NCI-H187 treated with DMSO at 0.1 percent for 48 hours (cell line): Measurements from ENCODE around the gene EBI3.
"Not testable (repeated sequence)": the region's sequence is repeated elsewhere in the genome, so short reads cannot be mapped to it uniquely, and the experiment has no call there.

ENCODE experiments used
- DNase-seq: peaks from one replicate; lab custom pipeline; 2025; lab: John Stamatoyannopoulos, UW

The EBI3 gene

DNA sequence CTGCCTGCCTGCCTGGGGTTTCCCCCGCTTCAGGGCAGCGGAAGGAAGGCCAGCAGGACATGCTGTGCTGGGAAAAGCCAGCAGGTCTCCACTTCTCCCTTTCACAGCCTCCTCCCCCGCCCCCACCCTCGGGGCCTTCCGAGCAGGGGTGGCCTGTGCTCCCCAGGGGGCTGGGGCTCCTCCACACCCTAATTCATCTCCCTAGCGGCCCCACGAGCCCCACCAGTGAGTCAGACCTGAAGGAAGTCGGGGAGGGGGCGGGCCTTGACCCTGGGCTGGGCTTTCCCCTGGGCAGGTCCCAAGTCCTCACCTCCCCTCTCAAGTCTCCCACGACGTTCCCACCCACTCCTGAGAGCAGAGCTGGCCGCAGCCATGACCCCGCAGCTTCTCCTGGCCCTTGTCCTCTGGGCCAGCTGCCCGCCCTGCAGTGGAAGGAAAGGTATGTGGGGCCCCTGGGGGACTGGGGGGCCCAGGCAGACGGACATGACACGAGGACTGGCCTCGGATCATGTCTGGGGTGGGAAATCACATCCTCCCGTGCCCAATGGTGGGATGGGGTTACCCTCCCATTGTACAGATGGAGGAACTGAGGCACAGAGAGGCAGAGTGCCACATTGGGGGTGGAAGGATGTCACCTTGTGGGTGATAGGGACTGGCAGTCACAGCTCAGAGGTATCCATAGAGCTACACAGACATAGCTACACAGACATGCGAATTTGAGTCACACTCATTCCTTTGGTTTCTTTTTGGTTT, at the start of gene EBI3:
Gene EBI3 (plus strand): TSS at position 345 of the 753 bp plus-strand sequence. CDS start 28 bp downstream, at position 373.
- DNase-seq, result no peak

DNA sequence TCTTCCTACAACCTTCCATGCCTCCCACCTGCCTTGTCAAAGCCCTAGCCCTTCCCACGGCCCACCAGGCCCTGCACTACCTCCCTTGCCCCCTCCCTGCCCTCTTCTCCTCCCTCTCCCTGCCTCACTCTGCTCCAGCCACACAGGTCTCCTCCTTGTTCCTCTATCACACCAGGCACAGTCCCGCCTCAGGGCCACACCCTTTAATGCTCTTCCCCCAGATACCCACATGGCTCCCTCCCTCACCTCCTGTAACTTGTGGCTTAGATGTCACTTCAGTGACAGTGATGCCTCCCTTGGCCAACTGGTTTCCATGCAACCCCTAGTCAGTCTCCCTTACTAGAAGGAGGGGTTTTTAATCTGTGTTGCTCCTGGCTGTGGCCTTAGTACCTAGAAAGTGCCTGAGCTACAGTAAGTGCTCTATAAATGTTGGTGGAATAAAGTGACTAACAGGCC, 48.2 kb upstream of the EBI3 start:
- DNase-seq, result no peak

DNA sequence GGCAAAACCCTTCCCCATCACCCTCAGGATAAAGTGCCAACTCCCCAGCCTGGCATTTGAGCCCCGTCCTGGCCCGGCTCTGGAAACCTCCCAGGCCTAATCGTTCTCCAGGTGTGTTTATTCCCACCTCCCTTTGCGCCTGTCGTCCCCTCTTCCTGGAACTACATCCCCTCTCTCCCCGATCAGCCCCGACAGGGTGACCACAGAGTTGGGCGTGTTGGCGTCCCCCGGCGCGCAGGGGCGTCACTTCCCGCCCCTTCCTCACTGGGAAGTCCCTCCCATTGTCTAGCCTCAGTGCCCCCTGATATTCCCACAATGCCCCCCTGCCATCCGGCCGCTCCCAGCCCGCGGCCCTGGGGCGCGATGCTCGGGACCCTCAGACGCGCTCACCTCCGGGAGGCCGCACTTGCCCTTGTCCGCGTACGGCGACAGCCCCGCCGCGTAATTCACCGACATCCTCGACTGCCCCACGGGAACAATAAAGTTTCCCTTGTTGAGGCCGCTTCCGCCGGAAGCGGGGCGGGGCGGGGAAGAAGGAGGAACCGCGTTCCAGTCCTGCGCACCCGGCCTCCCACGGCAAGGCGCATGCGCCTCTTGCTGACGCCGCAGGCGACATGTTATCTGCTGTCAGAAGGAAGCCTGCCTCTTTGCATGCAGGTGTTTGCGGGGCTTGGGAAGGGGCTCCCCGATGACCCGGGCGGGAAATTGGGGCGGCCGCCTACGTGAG, 47.1 kb upstream of the EBI3 start, which contains the start of the genes ANKRD24 and SIRT6:
Gene ANKRD24 (plus strand): TSS at position 606 of the 727 bp plus-strand sequence. CDS start 3,737 bp downstream, outside the sequence.
Gene SIRT6 (minus strand): TSS at position 480 of the 727 bp plus-strand sequence. CDS start 24 bp downstream, at position 456.
- DNase-seq, result peak; percentile 74

DNA sequence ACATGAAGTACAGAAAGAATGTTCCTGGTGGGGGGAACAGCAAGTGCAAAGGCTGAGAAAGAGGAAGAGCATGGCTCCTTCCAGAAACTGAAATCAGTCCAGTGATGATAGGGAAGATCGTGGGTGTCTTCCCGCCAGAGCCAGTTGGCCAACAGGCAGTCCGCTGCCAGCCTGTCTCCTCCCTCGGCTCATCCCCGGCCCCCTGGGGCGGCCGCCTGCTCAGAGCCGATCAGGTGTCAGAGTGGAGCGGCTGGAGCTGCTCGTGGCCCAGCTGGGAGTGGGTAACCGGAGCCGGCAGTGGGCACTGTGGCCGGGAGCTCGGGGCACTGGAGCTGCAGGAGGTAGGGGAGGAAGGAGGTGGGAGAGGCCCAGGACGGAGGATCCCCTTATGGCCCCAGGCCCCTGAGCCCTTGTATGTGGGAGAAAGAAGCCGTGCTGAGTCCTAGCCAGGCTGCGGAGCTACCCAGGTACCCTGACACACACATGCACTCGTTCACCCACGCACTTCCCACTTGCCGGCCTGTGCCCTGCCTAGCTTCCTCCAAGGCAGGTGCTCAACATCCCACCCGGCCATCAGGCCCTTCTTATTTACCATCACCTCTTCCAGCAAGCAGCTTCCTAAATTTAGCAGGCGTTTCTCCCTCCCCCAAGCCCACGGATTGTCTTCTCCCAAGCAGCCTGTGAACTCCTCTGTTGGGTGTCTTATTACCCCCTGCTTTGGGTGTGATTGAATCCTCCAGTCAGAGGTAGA, 45.2 kb upstream of the EBI3 start:
- peak; percentile 81 for DNase-seq

DNA sequence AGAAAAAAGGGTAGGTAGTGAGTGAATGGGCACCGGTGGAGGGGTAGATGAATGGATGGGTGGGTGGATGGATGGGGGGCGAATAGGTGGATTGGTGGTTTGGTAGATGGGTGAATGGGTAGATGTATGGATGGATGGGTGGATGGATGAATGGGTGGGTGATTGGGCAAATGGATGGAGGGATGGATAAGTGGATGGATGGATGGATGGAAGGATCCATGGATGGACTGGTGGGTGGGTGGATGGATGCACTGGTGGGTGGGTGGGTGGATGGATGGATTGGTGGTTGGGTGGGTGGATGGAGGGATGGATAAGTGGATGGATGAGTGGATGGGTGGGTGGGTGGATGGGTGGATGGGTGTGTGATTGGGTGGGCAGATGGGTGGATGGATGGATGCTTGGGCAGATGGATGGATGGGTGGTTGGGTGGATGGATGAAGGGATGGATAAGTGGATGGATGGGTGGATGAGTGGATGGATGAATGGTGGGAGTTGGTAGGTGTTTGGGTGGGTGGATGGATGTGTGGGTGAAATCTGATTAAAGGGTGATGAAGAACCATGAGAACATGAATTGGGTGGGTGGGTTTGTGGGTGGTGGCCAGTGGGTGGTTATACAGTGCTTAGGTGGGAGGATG, 44.5 kb upstream of the EBI3 start:
- no peak for DNase-seq

DNA sequence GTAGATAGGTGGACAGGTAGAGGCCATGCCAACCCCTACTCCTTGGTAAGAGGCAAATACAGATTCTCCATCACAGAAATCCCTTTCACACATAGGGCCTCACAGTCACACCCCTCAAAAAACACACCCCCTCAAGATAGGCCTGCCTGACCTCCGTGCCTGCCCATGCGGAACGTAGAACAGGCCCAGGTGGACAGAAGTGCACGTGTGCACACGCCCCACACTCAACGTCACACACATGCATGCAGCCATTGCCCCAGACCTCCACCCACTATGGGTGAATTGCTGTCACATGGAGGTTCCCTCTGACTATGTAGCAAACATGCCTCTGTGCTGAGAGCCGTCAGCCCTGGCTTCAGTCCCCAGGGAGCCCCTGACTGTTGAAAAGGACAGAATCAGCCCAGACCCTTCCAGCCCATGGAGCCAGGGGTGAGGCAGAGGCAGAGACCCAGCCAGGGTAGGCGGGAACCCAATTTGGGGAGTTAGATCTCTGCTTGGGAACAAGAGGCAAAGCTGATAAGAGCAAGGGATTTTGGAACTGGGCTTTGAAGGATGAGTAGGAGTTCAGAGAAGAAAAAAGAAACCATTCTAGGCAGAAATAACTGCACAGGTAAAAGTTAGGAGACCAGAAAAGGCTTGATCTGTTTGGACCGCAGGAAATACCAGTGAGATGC, 43.8 kb upstream of the EBI3 start:
- DNase-seq, result no peak

DNA sequence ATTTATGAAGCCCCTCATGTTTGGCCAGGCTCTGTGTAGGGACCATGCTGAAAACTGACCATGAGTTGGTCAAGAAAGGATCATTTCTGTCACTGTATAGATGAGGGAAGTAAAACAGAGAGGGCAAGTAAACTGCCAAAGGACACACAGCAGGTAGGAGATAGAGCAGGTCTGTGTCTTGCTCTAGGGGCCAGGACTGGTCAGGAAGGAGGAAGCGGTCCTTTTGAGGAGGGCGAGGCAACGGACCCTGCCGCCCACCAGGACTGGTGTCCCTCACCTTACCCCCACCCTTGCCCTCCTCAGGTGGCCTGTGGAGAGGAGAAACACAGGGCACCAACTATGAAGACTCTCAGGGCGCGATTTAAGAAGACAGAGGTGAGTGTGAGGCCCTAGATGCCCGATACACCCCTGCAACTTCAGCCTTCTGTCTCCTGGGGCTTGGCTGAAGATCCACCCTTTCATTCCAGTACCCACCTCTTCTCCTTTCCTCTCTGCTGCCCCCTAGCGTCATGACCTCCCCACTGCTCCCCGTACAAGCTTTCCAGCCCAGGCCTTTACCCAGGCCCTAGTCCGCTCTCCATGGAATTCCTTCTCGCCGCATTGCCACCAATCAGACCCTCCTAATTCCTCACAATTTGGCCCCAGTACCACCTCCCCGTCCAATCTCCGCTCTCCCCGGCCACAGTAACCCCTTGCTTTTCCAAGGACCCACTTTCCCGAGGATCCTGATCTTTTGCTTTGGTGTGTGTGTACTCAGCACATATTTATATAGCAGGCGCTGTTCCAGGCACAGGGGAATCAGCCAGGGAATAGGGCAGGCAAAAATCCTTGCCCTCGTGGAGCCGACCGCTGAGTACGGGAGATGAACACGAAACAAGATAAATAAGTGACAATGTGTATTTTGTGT, 43.0 kb upstream of the EBI3 start:
- peak; percentile 47 for DNase-seq

DNA sequence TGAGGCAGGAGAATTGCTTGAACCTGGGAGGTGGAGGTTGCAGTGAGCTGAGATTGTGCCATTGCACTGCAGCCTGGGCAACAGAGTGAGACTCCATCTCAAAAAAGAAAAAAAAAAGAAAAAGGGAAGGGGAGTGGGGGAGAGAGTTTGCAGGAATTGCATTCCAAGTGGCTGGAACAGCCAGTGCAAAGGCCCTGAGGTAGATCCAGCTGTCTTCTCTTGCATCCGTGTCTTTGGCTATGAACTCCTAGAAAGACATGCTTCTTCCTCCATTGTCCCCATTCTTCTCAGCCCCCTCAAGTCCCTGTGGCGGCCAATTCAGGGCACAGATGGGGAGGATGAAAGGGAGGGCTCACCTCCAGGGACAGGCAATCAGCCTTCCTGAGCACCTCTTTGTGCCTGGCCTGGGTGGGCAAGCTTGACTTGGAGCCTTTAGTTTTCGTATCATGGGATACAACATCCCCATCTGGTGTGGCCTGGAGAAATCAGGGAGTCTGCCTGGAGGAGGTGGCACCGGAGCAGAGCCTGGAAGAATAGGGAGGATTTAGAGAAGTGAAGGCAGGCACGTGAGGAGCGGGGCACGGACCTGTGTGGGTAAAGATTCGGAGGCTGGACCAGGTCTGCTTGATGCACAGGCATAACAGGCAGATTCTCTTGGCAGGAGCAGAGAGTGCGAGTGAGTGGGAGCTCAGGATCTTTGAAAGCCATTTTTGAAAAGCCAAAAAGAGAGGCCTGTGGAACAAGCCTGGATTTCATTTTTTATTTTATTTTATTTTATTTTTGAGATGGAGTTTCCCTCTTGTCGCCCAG, 41.8 kb upstream of the EBI3 start:
- DNase-seq, result no peak

DNA sequence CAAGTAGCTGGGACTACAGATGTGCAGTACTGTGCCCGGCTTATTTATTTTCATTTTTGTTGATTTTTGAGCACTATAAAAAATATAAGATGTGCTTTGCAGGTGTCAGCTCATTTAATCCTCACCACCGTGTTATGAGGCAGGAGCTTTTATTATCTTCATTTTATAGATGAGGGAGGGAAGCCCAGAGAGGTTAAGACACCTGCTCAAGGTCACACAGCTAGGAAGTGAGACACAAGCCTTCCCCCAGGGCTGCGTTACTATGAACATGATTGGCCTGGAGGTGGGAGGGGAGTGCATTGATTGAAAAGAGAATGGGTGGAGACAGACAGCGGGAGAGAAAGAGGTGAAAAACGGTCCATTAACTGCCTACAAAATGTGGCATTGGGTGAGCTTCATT, 39.7 kb upstream of the EBI3 start:
- no peak for DNase-seq

DNA sequence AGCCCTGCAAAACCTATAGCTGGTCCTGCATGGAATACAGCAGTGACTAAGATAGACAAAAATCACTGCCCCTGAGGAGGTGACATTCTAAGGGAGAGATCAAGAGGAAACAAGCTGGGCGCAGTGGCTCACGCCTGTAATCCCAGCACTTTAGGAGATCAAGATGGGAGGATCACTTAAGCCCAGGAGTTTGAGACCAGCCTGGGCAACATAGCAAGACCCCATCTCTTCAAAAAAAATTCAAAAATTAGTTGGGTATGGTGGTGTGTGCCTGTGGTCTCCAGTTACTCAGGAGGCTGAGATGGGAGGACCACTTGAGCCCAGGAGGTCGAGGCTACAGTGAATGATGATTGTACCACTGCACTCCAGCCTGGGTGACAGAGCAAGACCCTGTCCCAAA, 36.8 kb upstream of the EBI3 start:
- DNase-seq, result not testable (repeated sequence)

DNA sequence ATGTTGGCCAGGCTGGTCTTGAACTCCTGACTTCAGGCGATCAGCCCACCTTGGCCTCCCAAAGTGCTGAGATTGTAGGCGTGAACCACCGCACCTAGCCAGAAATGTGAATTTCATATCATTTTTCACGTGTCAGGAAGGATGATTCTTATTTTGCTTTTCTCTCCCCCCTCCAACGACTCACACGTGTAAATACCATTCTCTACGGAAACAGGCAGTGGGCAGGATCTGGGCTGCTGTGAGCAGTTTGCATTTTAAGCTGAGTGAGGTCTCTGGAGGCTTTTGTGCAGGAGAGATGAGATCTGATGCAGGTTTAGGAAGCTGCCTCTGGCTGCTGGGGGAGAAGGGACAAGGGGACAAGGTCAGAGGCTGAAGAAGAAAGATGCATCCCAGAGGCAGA, 35.0 kb upstream of the EBI3 start:
- DNase-seq, result no peak

DNA sequence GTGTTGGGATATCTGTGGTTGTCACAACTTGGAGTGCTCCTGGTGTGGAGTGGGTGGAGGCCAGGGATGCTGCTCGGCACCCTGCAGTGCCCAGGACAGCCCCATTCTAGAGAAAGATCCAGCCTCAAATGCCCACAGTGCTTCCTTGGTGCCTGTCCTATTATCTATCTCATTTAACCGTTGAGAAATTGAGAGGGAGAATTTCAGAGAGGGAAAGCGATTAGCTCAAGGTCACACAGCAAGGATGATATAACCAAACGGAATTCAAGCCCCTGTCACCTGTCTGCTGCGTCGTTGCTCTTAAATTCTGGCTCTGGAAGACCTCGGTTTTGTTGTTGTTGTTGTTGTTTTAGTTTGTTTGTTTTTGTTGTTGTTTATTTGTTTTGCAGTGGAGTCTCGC, 33.3 kb upstream of the EBI3 start:
- no peak for DNase-seq

DNA sequence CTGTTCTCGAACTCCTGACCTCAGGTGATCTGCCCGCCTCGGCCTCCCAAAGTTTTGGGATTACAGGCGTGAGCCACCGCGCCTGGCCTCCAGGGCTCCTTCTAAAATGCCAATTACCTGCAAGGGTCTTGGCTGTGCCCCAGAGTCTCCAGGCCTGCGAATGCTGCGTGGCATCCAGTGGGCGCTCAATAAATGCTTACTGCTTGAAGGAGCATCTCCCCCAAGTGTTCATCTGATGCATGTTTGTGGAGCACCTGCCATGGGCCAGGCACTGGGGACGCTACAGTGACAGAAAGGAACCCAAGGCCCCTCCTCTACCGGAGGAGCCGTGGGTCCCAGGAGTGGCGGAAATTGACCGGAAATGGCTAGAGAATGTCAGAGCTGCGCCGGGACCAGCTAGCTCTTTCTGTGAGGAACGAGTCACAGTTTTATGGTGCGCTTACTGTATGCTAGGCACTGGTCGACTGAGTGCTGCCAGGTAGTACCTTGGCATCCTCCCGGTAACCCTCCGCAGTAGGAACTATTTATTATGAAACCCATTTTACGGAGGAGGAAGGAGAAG, 32.7 kb upstream of the EBI3 start:
- no peak for DNase-seq

DNA sequence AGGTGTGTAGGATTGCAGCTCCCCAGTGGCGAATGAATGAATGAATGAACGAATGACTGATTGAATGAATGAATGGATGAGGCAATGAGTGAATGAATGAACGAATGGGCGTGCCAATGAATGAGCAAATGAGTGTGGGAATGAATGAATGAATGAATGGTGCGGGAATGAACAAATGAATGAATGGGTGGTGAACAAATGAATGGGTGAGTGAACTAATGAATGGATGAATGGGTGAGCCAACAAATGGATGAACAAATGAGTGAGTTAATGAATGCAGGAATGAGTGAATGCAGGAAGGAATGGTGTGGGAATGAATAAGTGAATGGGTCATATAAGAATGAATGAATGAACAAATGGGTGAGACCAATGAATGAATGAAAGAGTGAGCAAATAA, 32.1 kb upstream of the EBI3 start:
- DNase-seq, result no peak

DNA sequence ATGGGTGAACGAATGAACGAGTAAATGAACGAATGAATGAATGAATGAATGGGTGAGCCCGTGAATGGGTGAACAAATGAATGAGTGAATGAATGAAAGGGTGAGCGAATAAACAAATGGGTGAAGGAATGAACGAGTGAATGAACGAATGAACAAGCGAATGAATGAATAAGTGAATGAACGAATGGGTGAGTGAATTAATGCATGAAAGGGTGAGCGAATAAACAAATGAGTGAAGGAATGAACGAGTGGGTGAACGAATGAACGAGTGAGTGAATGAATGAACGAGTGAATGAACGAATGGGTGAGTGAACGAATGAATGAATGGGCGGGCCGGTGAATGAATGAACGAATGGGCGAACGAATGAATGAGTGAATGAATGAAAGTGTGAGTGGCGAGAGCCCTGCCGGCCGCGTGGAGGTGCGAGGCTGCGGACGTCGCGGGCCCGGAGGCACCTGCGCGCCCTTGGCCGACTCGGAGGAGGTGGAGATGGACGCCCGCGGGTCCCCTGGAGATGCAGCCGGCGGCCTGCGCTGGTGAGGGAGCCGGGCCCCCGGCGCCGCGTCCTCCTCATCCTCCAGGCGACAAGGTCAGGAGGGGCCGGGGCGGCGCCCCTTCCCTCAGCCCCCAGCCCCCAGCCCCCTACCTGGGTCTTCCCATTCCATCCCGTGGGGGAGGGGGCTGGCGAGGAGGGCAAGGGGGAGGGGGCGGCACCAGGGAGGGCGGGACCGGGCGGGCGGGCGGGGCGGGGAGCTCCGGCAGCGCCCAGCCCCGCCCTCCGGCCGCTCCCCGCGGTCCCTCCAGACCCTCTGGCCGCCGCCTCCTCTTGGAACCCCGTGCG, 31.5 kb upstream of the EBI3 start:
- DNase-seq, result no peak

DNA sequence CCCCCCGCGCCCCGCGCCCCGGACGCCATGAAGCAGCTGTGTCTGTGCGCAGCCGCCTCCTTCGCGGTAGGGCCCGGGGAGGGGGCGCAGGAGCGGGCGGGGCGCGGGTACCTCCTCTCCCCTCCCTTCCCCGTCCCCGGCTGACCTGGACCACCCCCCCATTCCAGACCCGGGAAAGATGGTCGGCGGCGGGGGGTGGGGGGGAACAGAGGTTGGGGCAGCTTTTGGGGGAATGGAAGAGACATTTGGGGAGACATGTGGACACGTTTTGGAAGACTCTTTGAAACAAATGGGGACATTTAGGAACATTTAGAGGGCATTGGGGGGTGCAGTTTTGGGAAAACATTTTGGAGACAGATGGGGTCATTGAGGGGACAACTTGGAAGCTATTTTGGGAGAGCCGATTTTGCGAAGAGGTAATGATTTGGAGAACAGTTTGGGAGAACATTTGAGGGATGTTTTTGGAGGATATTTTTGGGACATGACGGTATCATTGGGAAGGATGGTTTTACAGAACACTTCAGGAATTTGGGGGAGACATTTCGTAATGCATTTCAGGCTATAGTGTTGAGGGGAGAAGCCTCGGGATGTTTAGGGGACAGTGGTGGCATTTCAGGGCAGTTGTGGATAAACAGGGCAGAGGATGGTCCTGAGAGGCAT, 30.7 kb upstream of the EBI3 start:
- DNase-seq, result no peak

DNA sequence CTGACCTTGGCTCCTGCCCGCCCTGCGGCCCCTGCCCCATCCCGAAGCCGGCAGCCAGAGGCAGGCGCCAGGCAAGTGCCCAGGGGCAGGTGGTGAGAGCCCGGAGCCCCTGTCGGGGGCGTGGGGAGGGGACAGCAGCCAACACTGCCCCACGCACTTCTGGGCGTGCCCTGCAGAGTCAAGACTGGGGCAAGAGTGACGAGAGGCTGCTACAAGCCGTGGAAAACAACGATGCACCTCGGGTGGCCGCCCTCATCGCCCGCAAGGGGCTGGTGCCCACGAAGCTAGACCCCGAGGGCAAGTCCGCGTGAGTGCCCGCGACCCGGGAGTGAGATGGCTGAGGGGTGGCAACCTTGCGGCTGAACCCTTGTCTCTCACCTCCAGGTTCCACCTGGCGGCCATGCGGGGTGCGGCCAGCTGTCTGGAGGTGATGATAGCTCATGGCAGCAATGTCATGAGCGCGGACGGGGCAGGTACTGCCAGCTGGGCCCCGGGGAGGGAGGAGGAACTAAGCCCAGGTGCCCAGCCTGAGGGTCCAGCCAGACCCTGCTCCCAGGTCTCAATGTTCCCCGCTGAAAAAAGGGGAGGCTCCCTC, 29.5 kb upstream of the EBI3 start:
- no peak for DNase-seq
